GM10266 (cell line): Measurements from ENCODE around the gene SLC6A5.

Experiments
- DNase-seq: peaks from one replicate; pipeline ENCODE4 v3.0.0; 2012; ENCODE audit errors: extremely low spot score
- CTCF ChIP-seq: IDR thresholded peaks from 2 replicates; pipeline ENCODE4 v1.5.1; 2012; ENCODE audit warnings: mild to moderate bottlenecking, low read depth; ENCODE audit not compliant: control insufficient read depth, insufficient read depth; ENCODE audit errors: missing control alignments

The SLC6A5 gene

GRCh38 chr11:20590381-20590780, 9.0 kb upstream of the SLC6A5 start:
- no peak for TF ChIP-seq CTCF
- DNase-seq: no peak

- no peak for TF ChIP-seq CTCF
- no peak for DNase-seq
Measured at GRCh38 chr11:20592741-20593140, 6.7 kb upstream of the SLC6A5 start.

GRCh38 chr11:20594274-20595061, 4.9 kb upstream of the SLC6A5 start:
- TF ChIP-seq CTCF: no peak
- DNase-seq: no peak

- TF ChIP-seq CTCF: no peak
Measured at GRCh38 chr11:20595101-20595500, 4.3 kb upstream of the SLC6A5 start.

GRCh38 chr11:20596205-20597153, 2.9 kb upstream of the SLC6A5 start:
- TF ChIP-seq CTCF: no peak
- DNase-seq: no peak

More at GRCh38 chr11:20595101-20595500, 4.3 kb upstream of the SLC6A5 start:
- no peak for DNase-seq

GRCh38 chr11:20597154-20597679, 2.2 kb upstream of the SLC6A5 start:
- no peak for TF ChIP-seq CTCF
- DNase-seq: no peak
